ENCODE results near the gene ISL2. TPM values are rescaled to one million over a fixed set of nuclear protein-coding genes. Genes with fewer than 3 reads are reported as not detected.

ISL2 gene
- total and polyA plus RNA-seq, 2 of the 13 experiments (the other 11 are each of a cell fraction or from before 2014, with no cell fraction given): 4.3 to 5.1 TPM

DNA sequence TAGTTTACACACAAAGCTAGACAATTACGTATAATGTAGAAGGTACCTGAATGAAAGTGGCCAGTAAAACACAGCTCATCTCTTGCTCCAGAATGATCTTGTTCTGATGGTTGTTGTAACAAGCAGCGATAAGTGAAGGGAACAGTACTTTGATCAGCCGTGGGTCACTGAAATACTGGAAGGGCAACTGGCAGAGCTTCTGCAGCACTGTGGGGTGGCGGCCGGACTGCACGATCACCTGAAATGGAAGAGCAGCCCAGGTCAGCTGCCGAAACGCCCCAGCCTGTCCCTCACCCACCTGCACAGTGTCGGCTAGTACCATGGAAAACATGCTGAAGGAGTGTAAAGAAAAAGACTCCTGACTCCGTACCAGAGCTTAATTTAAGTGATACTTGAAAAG lies 17.3 kb downstream of the ISL2 start (continued):
- TF ChIP-seq, protein P1, sequence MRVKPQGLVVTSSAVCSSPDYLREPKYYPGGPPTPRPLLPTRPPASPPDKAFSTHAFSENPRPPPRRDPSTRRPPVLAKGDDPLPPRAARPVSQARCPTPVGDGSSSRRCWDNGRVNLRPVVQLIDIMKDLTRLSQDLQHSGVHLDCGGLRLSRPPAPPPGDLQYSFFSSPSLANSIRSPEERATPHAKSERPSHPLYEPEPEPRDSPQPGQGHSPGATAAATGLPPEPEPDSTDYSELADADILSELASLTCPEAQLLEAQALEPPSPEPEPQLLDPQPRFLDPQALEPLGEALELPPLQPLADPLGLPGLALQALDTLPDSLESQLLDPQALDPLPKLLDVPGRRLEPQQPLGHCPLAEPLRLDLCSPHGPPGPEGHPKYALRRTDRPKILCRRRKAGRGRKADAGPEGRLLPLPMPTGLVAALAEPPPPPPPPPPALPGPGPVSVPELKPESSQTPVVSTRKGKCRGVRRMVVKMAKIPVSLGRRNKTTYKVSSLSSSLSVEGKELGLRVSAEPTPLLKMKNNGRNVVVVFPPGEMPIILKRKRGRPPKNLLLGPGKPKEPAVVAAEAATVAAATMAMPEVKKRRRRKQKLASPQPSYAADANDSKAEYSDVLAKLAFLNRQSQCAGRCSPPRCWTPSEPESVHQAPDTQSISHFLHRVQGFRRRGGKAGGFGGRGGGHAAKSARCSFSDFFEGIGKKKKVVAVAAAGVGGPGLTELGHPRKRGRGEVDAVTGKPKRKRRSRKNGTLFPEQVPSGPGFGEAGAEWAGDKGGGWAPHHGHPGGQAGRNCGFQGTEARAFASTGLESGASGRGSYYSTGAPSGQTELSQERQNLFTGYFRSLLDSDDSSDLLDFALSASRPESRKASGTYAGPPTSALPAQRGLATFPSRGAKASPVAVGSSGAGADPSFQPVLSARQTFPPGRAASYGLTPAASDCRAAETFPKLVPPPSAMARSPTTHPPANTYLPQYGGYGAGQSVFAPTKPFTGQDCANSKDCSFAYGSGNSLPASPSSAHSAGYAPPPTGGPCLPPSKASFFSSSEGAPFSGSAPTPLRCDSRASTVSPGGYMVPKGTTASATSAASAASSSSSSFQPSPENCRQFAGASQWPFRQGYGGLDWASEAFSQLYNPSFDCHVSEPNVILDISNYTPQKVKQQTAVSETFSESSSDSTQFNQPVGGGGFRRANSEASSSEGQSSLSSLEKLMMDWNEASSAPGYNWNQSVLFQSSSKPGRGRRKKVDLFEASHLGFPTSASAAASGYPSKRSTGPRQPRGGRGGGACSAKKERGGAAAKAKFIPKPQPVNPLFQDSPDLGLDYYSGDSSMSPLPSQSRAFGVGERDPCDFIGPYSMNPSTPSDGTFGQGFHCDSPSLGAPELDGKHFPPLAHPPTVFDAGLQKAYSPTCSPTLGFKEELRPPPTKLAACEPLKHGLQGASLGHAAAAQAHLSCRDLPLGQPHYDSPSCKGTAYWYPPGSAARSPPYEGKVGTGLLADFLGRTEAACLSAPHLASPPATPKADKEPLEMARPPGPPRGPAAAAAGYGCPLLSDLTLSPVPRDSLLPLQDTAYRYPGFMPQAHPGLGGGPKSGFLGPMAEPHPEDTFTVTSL (CRISPR knock-in tag; IDR thresholded peaks at IDR 0.05; ENCODE audit: borderline replicate concordance): no peak
- TF ChIP-seq, protein P2, sequence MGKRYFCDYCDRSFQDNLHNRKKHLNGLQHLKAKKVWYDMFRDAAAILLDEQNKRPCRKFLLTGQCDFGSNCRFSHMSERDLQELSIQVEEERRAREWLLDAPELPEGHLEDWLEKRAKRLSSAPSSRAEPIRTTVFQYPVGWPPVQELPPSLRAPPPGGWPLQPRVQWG (CRISPR knock-in tag; IDR thresholded peaks at IDR 0.05; ENCODE audit: borderline replicate concordance, low read depth): no peak
- TF ChIP-seq ZNF17 (CRISPR knock-in tag; IDR thresholded peaks at IDR 0.05): no peak
- TF ChIP-seq PAWR (CRISPR knock-in tag; IDR thresholded peaks at IDR 0.05; ENCODE audit: borderline replicate concordance): no peak
- TF ChIP-seq ZNF24 (IDR thresholded peaks at IDR 0.05): no peak
- no peak for TF ChIP-seq REXO4 (CRISPR knock-in tag; IDR thresholded peaks at IDR 0.05; ENCODE audit: borderline replicate concordance)
- no peak for TF ChIP-seq FOXC1 (CRISPR knock-in tag; IDR thresholded peaks at IDR 0.05; ENCODE audit: borderline replicate concordance)
- TF ChIP-seq TBP (CRISPR knock-in tag; IDR thresholded peaks at IDR 0.05): no peak
- TF ChIP-seq, protein P3, sequence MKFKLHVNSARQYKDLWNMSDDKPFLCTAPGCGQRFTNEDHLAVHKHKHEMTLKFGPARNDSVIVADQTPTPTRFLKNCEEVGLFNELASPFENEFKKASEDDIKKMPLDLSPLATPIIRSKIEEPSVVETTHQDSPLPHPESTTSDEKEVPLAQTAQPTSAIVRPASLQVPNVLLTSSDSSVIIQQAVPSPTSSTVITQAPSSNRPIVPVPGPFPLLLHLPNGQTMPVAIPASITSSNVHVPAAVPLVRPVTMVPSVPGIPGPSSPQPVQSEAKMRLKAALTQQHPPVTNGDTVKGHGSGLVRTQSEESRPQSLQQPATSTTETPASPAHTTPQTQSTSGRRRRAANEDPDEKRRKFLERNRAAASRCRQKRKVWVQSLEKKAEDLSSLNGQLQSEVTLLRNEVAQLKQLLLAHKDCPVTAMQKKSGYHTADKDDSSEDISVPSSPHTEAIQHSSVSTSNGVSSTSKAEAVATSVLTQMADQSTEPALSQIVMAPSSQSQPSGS (CRISPR knock-in tag; IDR thresholded peaks at IDR 0.05): no peak
- no peak for TF ChIP-seq ZNF160 (CRISPR knock-in tag; IDR thresholded peaks at IDR 0.05)
- TF ChIP-seq FOXK1 (CRISPR knock-in tag; IDR thresholded peaks at IDR 0.05; ENCODE audit: borderline replicate concordance, low read depth): no peak
- no peak for TF ChIP-seq POLR2G (IDR thresholded peaks at IDR 0.05; ENCODE audit: low read depth, low read length)
- no peak for TF ChIP-seq TCF12 (IDR thresholded peaks at IDR 0.05)
- no peak for TF ChIP-seq TCF12 (CRISPR knock-in tag; IDR thresholded peaks at IDR 0.05)
- TF ChIP-seq PHF8 (CRISPR knock-in tag; IDR thresholded peaks at IDR 0.05): no peak
- TF ChIP-seq ZEB1 (IDR thresholded peaks at IDR 0.05; ENCODE audit: insufficient replicate concordance, low read depth): no peak
